Measurements from ENCODE around the gene ADGRD2.

- no peak for TF ChIP-seq CTCF (IDR thresholded peaks at IDR 0.05 in 2 of 3, conservative IDR thresholded peaks at IDR 0.05 in 1 of 3; ENCODE audit: borderline replicate concordance in 1 of 3, insufficient read depth in 1 of 3, low read depth in 2 of 3, low read length in 2 of 3)
- no peak for TF ChIP-seq TCF7L2 (IDR thresholded peaks at IDR 0.05; ENCODE audit: borderline replicate concordance, extremely low read depth, insufficient read depth, insufficient read length)
- no peak for TF ChIP-seq REST (IDR thresholded peaks at IDR 0.05; ENCODE audit: low read depth)
These were observed 3.4 kb downstream of the ADGRD2 start for GRCh38 chr9:124453586-124454191.

Measured in HCT116 (cell line).